Gastrocnemius medialis (tissue), 4 donors: ENCODE data around the gene WDR70. TPM values are rescaled to one million over a fixed set of nuclear protein-coding genes. Genes with fewer than 3 reads are reported as not detected.
"Not testable (repeated sequence)": the region's sequence is repeated elsewhere in the genome, so short reads cannot be mapped to it uniquely, and the experiment has no call there.

Source experiments
- ATAC-seq, 2 donors: fragments of 150-250 bp; one replicate each; pipeline ENCODE4 v1.9.1; 2016
- DNase-seq, 2 donors: peaks; one replicate each; pipeline ENCODE4 v3.0.0-alpha.2; 2019
- H3K27ac ChIP-seq, 4 donors: fragments of 200-600 bp; sonication (generic); 1 replicate in 1 of 4; 2 replicates in 3 of 4; pipeline ENCODE4 v1.5.1; 2016 to 2018; ENCODE audit warnings: mild to moderate bottlenecking in 2 of 4, moderate library complexity in 1 of 4
- H3K27me3 ChIP-seq, 3 donors: fragments of 200-600 bp; sonication (generic) in 2 of 3; 1 replicate in 1 of 3; 2 replicates in 2 of 3; pipeline versions ENCODE4 v1.5.1 to v1.6.0; 2016 to 2019; ENCODE audit warnings: mild to moderate bottlenecking in 1 of 3, moderate library complexity in 1 of 3
- H3K36me3 ChIP-seq, 2 donors: fragments of 200-600 bp; sonication (generic) in 1 of 2; one replicate each; pipeline ENCODE4 v1.5.1; 2017 to 2018
- H3K4me1 ChIP-seq, 2 donors: fragments of 200-600 bp; sonication (generic) in 1 of 2; one replicate each; pipeline ENCODE4 v1.5.1; 2016 to 2017; ENCODE audit warnings: mild to moderate bottlenecking in 2 of 2
- H3K4me3 ChIP-seq, 4 donors: fragments of 200-600 bp; sonication (generic) in 3 of 4; 1 replicate in 1 of 4; 2 replicates in 3 of 4; pipeline ENCODE4 v1.5.1; 2016 to 2019; ENCODE audit warnings: mild to moderate bottlenecking in 2 of 4
- H3K9me3 ChIP-seq, 3 donors: fragments of 200-600 bp; sonication (generic) in 2 of 3; 1 replicate in 1 of 3; 2 replicates in 2 of 3; pipeline ENCODE4 v1.5.1; 2016 to 2019
- CTCF ChIP-seq, 5 experiments: fragments of 450-650 bp in 3 of 5; fragments of 200-600 bp in 2 of 5; sonication (generic) in 2 of 5; IDR thresholded peaks in 4 of 5; conservative IDR thresholded peaks in 1 of 5; 1 replicate in 4 of 5; 2 replicates in 1 of 5; pipeline ENCODE4 v1.5.1; 2016 to 2019; ENCODE audit warnings: antibody characterized with exemption in 5 of 5, mild to moderate bottlenecking in 3 of 5, moderate library complexity in 3 of 5
- POLR2A ChIP-seq, 2 donors: fragments of 450-650 bp; IDR thresholded peaks; one replicate each; pipeline ENCODE4 v1.6.1; 2017; ENCODE audit warnings: antibody characterized with exemption in 2 of 2, mild to moderate bottlenecking in 2 of 2, moderate library complexity in 2 of 2
- in situ Hi-C, 4 donors: fragments of 200-750 bp; cut with MboI; loops; one replicate each; pipeline versions ENCODE4 v1.15.0 to v1.8.0; 2017; ENCODE audit warnings: low sequenced_read_pairs in 4 of 4
- intact Hi-C: fragments of 100-400 bp; cut with DNase I; formaldehyde crosslinking; loops from one replicate; pipeline ENCODE4 v1.15.1; 2023; ENCODE audit warnings: low total_unique reads
- total RNA-seq, 4 donors: library from RNA; depleted of rRNA; stranded (reverse); fragments of >200 nt; gene quantifications; one replicate each; pipeline versions ENCODE4 v1.1.0 to v1.2.3, GENCODE V29; 2016

WDR70 gene
- total RNA-seq, 4 donors from 2014 or later, result 15.9 to 24.8 (median 21.5) TPM

- in situ Hi-C loops, result no loop called here
Measured at GRCh38 chr5:37370864-37371726, 8.0 kb upstream of the WDR70 start, which contains the start of gene NUP155. TSS of gene NUP155 (minus strand) at chr5:37371106. CDS start at chr5:37370977, 129 bp downstream.

GRCh38 chr5:37375091-37375490, 4.0 kb upstream of the WDR70 start:
- peaks cover 9 to 11% of the 10 kb centered on the region in 2 donors for H3K4me1 ChIP-seq
- no peak for ATAC-seq
- in situ Hi-C loops (no loop called here), intact Hi-C loops (loop anchor here (10.0 kb wide), 1 partner anchor 1220 kb away; the partner anchor contains the start of genes LMBRD2 and SKP2)
- H3K27me3 ChIP-seq, result no peaks in the 10 kb centered on the region
- no peaks in the 10 kb centered on the region for H3K9me3 ChIP-seq
- TF ChIP-seq CTCF (IDR thresholded peaks at IDR 0.05 in 4 of 5, conservative IDR thresholded peaks at IDR 0.05 in 1 of 5) (no peak), POLR2A (IDR thresholded peaks at IDR 0.05) (no peak)
- no peak overlapping the region for H3K27ac ChIP-seq
- no peaks in the 10 kb centered on the region for H3K36me3 ChIP-seq
- H3K4me3 ChIP-seq, result no peak overlapping the region
- no peak for DNase-seq

More at GRCh38 chr5:37370864-37371726, 8.0 kb upstream of the WDR70 start, which contains the start of gene NUP155:
- intact Hi-C loops, result loop anchor here (1.0 to 10.0 kb wide), 3 partner anchors 8 to 1216 kb away; partner anchors contain the start of genes LMBRD2, SKP2 and WDR70
- ATAC-seq, result peak; percentile 98
- DNase-seq, result peak; percentile 85
- H3K27ac ChIP-seq, result peak within 1 kb of the TSS; percentile 75 to 86 (median 83)
- H3K4me1 ChIP-seq, result peaks cover 21 to 25% of the 10 kb centered on the region in 2 donors
- peak in 2 of 5 experiments; percentile 5 to 12 for TF ChIP-seq CTCF (IDR thresholded peaks at IDR 0.05 in 4 of 5, conservative IDR thresholded peaks at IDR 0.05 in 1 of 5)
- peak; percentile 33 to 58 for TF ChIP-seq POLR2A (IDR thresholded peaks at IDR 0.05)
- no peaks in the 10 kb centered on the region for H3K36me3 ChIP-seq
- H3K27me3 ChIP-seq, result no peaks in the 10 kb centered on the region
- H3K4me3 ChIP-seq, result peak within 1 kb of the TSS; percentile 80 to 99 (median 92)
- no peaks in the 10 kb centered on the region for H3K9me3 ChIP-seq

- H3K27ac ChIP-seq, H3K4me3 ChIP-seq, DNase-seq, ATAC-seq, H3K27me3 ChIP-seq, in situ Hi-C loops, H3K9me3 ChIP-seq: not testable (repeated sequence)
- intact Hi-C loops, result loop anchor here (10.0 kb wide), 1 partner anchor 1223 kb away; the partner anchor contains the start of genes LMBRD2 and SKP2
- Histone ChIP-seq H3K36me3 (peaks cover 0 to 19% of the 10 kb centered on the region in 2 donors), H3K4me1 (peaks cover 16% of the 10 kb centered on the region in 2 donors)
Measured at GRCh38 chr5:37378066-37378465, 1.1 kb upstream of the WDR70 start.

- H3K27ac ChIP-seq, result no peak overlapping the region
- H3K9me3 ChIP-seq, result no peaks in the 10 kb centered on the region
- H3K27me3 ChIP-seq, result no peaks in the 10 kb centered on the region
- in situ Hi-C loops (no loop called here), intact Hi-C loops (no loop called here)
- no peak for ATAC-seq
- no peak overlapping the region for H3K4me3 ChIP-seq
- no peak for DNase-seq
- H3K36me3 ChIP-seq, result peaks cover 0 to 41% of the 10 kb centered on the region in 2 donors
- no peaks in the 10 kb centered on the region for H3K4me1 ChIP-seq
- TF ChIP-seq CTCF (IDR thresholded peaks at IDR 0.05 in 4 of 5, conservative IDR thresholded peaks at IDR 0.05 in 1 of 5), result no peak
- no peak for TF ChIP-seq POLR2A (IDR thresholded peaks at IDR 0.05)
Measured at GRCh38 chr5:37391591-37391990, 12.5 kb downstream of the WDR70 start.

- H3K9me3 ChIP-seq, result no peaks in the 10 kb centered on the region
- DNase-seq (no peak), ATAC-seq (no peak)
- TF ChIP-seq POLR2A (IDR thresholded peaks at IDR 0.05) (no peak), CTCF (IDR thresholded peaks at IDR 0.05 in 4 of 5, conservative IDR thresholded peaks at IDR 0.05 in 1 of 5) (no peak)
- H3K4me3 ChIP-seq, result no peak overlapping the region
- intact Hi-C loops, result no loop called here
- in situ Hi-C loops, result no loop called here
- H3K27me3 ChIP-seq, result no peaks in the 10 kb centered on the region
- peaks cover 0 to 74% of the 10 kb centered on the region in 2 donors for H3K36me3 ChIP-seq
- H3K27ac ChIP-seq, result no peak overlapping the region
- H3K4me1 ChIP-seq, result no peaks in the 10 kb centered on the region
Measured at GRCh38 chr5:37396352-37396751, 17.2 kb downstream of the WDR70 start.
